SK-N-MC (cell line): ENCODE measurements around the gene FMC1.
"Not testable (repeated sequence)": the region's sequence is repeated elsewhere in the genome, so short reads cannot be mapped to it uniquely, and the experiment has no call there.

Source experiments
- DNase-seq: peaks from one replicate; pipeline ENCODE4 v3.0.0-alpha.2; 2011; ENCODE audit warnings: low read depth, low spot score
- H3K27ac ChIP-seq: fragments of 200-600 bp; sonication (generic); 2 replicates; pipeline ENCODE4 v1.5.1; 2016; ENCODE audit warnings: mixed run types
- H3K36me3 ChIP-seq: fragments of 200-600 bp; sonication (generic); 2 replicates; pipeline ENCODE4 v1.6.1; 2017; ENCODE audit warnings: antibody characterized with exemption, low read length, mixed read lengths; ENCODE audit not compliant: insufficient read depth
- H3K4me3 ChIP-seq: fragments of 200-600 bp; sonication (generic); 2 replicates; pipeline ENCODE4 v1.5.1; 2016
- H3K9ac ChIP-seq: fragments of 200-600 bp; sonication (generic); 2 replicates; pipeline ENCODE4 v1.8.0; 2017; ENCODE audit warnings: mixed run types, mixed read lengths; ENCODE audit not compliant: insufficient read length
- H3K9me3 ChIP-seq: fragments of 200-600 bp; sonication (generic); 2 replicates; pipeline ENCODE4 v1.6.1; 2017; ENCODE audit warnings: low read depth, mild to moderate bottlenecking, antibody characterized with exemption, low read length, moderate library complexity, mixed read lengths
- EZH2 ChIP-seq: fragments of 200-600 bp; sonication (generic); IDR thresholded peaks from one replicate; pipeline ENCODE4 v1.6.1; 2017; ENCODE audit warnings: antibody characterized with exemption
- FOXP2 ChIP-seq: optimal IDR thresholded peaks from 2 replicates; pipeline ENCODE3; 2011; ENCODE audit warnings: mild to moderate bottlenecking, moderate library complexity; ENCODE audit not compliant: insufficient read depth; ENCODE audit errors: extremely low read length, control extremely low read depth
- POLR2AphosphoS5 ChIP-seq: IDR thresholded peaks from 2 replicates; pipeline ENCODE4 v1.6.1; 2012; ENCODE audit warnings: mild to moderate bottlenecking, low read depth, low read length, borderline replicate concordance

The FMC1 gene

DNA sequence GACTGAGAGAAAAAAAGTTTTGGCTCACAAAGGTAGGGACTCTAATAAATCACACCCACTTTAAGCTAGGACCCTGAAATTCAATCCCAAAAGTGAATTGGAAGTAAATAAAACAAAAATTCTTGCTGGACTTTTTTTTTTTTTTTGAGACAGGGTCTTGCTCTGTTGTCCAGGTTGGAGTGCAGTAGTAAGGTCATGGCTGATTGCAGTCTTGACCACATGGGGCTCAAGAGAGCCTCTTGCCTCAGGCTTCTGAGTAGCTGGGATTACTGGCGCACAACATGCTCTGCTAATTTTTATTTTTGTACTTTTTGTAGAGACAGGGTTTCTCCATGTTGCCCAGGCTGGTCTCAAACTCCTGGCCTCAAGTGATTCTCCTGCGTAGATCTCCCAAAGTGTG is 13.6 kb downstream of the FMC1 start:
- Histone ChIP-seq H3K4me3 (no peak overlapping the region), H3K9ac (no peak overlapping the region), H3K36me3 (no peaks in the 10 kb centered on the region), H3K27ac (no peak overlapping the region), H3K9me3 (no peaks in the 10 kb centered on the region)
- TF ChIP-seq POLR2AphosphoS5 = no peak
- TF ChIP-seq EZH2 = no peak
- TF ChIP-seq FOXP2 = no peak
- DNase-seq = no peak

GRCh38 chr7:139355320-139355719 is 14.2 kb downstream of the FMC1 start:
- no peak overlapping the region for H3K4me3 ChIP-seq
- no peaks in the 10 kb centered on the region for H3K36me3 ChIP-seq
- H3K9ac ChIP-seq = no peak overlapping the region
- DNase-seq = no peak
- no peak for TF ChIP-seq EZH2
- no peak for TF ChIP-seq FOXP2
- TF ChIP-seq POLR2AphosphoS5 = no peak
- H3K9me3 ChIP-seq = no peaks in the 10 kb centered on the region
- H3K27ac ChIP-seq = no peak overlapping the region

DNA sequence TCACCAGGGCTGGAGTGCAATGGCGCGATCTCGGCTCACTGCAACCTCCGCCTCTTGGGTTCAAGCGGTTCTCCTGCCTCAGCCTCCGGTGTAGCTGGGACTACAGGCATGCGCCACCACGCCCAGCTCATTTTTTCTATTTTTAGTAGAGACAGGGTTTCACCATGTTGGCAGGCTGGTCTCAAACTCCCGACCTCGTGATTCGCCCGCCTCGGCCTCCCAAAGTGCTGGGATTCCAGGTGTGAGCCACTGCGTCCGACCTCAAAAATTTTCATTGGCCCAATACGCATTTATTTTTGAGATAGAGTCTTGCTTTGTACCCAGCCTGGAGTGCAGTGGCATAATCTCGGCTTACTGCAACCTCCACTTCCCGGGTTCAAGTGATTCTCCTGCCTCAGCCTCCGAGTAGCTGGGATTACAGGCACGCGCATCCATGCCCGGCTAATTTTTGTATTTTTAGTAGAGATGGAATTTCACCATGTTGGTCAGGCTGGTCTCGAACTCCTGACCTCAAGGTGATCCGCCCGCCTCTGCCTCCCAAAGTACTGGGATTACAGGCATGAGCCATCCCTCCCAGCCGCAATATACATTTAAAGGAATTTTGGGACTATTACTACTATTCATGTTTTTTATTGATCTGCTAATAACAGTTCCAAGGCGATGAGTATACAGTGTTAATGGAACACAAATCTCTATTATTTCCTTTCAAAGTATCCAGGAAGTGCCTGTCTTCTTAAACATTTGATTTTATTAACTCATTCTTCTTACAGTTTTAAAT is 16.8 kb downstream of the FMC1 start:
- H3K4me3 ChIP-seq, DNase-seq, H3K27ac ChIP-seq, H3K9ac ChIP-seq, H3K9me3 ChIP-seq: not testable (repeated sequence)
- peaks cover 11% of the 10 kb centered on the region for H3K36me3 ChIP-seq

- Histone ChIP-seq H3K4me3 (peak overlapping the region; percentile 99), H3K9ac (peak overlapping the region; percentile 96), H3K36me3 (peaks cover 14% of the 10 kb centered on the region), H3K9me3 (no peaks in the 10 kb centered on the region), H3K27ac (peak overlapping the region; percentile 96)
- no peak for TF ChIP-seq EZH2
- TF ChIP-seq FOXP2 = no peak
- no peak for TF ChIP-seq POLR2AphosphoS5
- no peak for DNase-seq
Measured at GRCh38 chr7:139358541-139359365, 17.6 kb downstream of the FMC1 start.

DNA sequence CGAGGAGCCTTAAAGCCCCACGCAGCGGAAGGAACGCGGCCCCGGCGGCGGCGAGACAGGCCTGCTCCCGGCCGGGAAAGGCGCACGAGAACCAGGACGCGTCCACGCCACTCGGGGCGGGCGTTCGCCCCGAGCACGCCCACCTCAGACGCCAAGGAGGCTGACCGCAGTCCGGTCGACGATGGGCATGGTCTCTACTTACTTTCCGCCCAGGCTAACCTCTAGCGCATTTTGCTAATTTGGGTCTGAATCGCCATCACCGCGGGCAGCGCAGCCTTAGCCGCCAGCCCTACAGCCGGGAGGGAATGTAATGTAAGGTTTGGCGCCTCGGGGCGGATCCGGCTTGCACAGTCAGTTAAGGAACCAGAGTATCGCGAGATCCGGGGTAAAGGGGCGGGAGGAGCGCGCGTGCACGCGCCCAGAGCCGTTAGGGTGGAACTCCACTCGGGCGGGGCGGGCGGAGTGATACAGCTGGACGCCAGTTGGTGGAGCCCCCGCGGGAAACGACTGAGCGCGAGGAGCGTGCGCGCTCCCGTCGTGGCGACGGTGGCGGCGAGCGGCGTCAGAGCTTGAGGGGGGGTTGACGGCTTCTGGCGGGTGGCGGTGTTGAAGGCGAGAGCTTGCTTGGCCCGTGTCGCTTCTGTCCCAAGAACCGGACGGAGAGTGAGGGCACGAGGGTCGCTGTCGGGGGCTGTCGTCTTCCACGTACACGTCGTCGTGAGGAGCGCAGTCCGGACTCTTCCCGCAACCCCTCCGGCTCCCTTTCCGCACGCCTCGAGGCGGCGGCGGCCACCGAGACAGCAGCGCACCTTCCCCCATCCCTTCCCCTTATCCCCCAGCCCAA is 18.5 kb downstream of the FMC1 start, which contains the start of gene LUC7L2:
TSS of gene LUC7L2 (plus strand) at position 529 of the 844 bp plus-strand sequence. CDS start 368 bp downstream, outside the sequence.
- TF ChIP-seq FOXP2 = no peak
- peak; percentile 98 for TF ChIP-seq POLR2AphosphoS5
- H3K9me3 ChIP-seq = no peaks in the 10 kb centered on the region
- peak within 1 kb of the TSS; percentile 96 for H3K9ac ChIP-seq
- H3K4me3 ChIP-seq = peak within 1 kb of the TSS; percentile 99
- peak; percentile 97 for DNase-seq
- peak within 1 kb of the TSS; percentile 96 for H3K27ac ChIP-seq
- H3K36me3 ChIP-seq = peaks cover 20% of the 10 kb centered on the region

GRCh38 chr7:139360210-139360947 is 19.2 kb downstream of the FMC1 start:
- Histone ChIP-seq H3K27ac (peak overlapping the region; percentile 96), H3K4me3 (peak overlapping the region; percentile 99), H3K9ac (peak overlapping the region; percentile 90), H3K9me3 (no peaks in the 10 kb centered on the region), H3K36me3 (peaks cover 28% of the 10 kb centered on the region)
- peak; percentile 65 for DNase-seq
- TF ChIP-seq EZH2 (no peak), POLR2AphosphoS5 (0 out of 2 replicates have a peak, but pooled peaks have one; percentile 35)

DNA sequence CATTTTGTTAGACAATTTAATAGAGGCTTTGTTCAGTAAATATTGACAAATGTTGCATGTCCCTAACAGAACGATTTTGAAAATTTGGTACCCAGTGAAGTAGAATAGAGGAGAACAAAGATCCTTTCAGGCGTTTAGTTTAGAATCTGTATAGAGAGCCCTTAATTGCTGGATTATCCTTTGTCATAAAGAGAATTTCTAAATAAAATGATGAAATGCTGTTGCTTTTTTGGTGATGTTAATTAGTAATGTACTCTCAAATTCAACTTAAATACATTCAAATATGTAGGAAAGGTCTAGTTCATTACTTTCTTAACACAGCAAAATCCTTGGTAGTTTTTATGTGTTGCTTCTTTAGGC is 19.8 kb downstream of the FMC1 start:
- Histone ChIP-seq H3K27ac (peak overlapping the region; percentile 21; the same call in 1 of the 2 replicates), H3K9me3 (no peaks in the 10 kb centered on the region), H3K4me3 (peak overlapping the region; percentile 99), H3K9ac (peak overlapping the region; percentile 90), H3K36me3 (peaks cover 33% of the 10 kb centered on the region)
- DNase-seq = no peak
- TF ChIP-seq EZH2 = no peak
- TF ChIP-seq FOXP2 = no peak
- TF ChIP-seq POLR2AphosphoS5 = no peak
